HG02938 (cell line): ENCODE data around the gene P2RY13.
A peak's percentile ranks its signal among the peaks of the same experiment; 100 is the strongest.

Experiments used
- ATAC-seq: cut with Tn5 transposase; IDR thresholded peaks from one replicate; pipeline ENCODE4 v1.9.1; 2021; ENCODE audit warnings: mild to moderate bottlenecking, moderate library complexity; ENCODE audit not compliant: unreplicated experiment

P2RY13 gene

GRCh38 chr3:151329363-151329762 is at the start of gene P2RY13:
Gene P2RY13 (minus strand): TSS chr3:151329549. CDS start chr3:151329528, 21 bp downstream.
- no peak for ATAC-seq

GRCh38 chr3:151377768-151378385 is 48.5 kb upstream of the P2RY13 start:
- ATAC-seq = peak; percentile 47

GRCh38 chr3:151372063-151372820 is 42.9 kb upstream of the P2RY13 start:
- ATAC-seq = no peak

GRCh38 chr3:151371526-151371925 is 42.2 kb upstream of the P2RY13 start:
- no peak for ATAC-seq

- ATAC-seq = no peak
These were observed 38.1 kb upstream of the P2RY13 start for GRCh38 chr3:151367448-151367847.

GRCh38 chr3:151366993-151367392 is 37.6 kb upstream of the P2RY13 start:
- ATAC-seq = no peak

- ATAC-seq = no peak
These were observed 33.4 kb upstream of the P2RY13 start for GRCh38 chr3:151362751-151363174.

GRCh38 chr3:151357463-151357850 is 28.1 kb upstream of the P2RY13 start:
- ATAC-seq = no peak

GRCh38 chr3:151356794-151357462 is 27.6 kb upstream of the P2RY13 start:
- no peak for ATAC-seq

GRCh38 chr3:151351648-151352047 is 22.3 kb upstream of the P2RY13 start:
- peak; percentile 31 for ATAC-seq

- peak; percentile 86 for ATAC-seq
These were observed 21.9 kb upstream of the P2RY13 start for GRCh38 chr3:151351219-151351618.

- no peak for ATAC-seq
These were observed 21.3 kb upstream of the P2RY13 start for GRCh38 chr3:151350656-151351055.

GRCh38 chr3:151347432-151347831 is 18.1 kb upstream of the P2RY13 start:
- ATAC-seq = no peak

GRCh38 chr3:151346292-151346691 is 16.9 kb upstream of the P2RY13 start:
- ATAC-seq = no peak

GRCh38 chr3:151345859-151346258 is 16.5 kb upstream of the P2RY13 start:
- no peak for ATAC-seq

- ATAC-seq = no peak
These were observed 2.3 kb upstream of the P2RY13 start for GRCh38 chr3:151331696-151332095.

- ATAC-seq = no peak
These were observed 1.6 kb upstream of the P2RY13 start for GRCh38 chr3:151330899-151331298.

GRCh38 chr3:151330379-151330778 is 1.0 kb upstream of the P2RY13 start:
- no peak for ATAC-seq

- no peak for ATAC-seq
These were observed 902 bp downstream of the P2RY13 start for GRCh38 chr3:151328298-151328995.

- no peak for ATAC-seq
These were observed 1.7 kb downstream of the P2RY13 start for GRCh38 chr3:151327571-151328198.

GRCh38 chr3:151322511-151322910 is 6.8 kb downstream of the P2RY13 start:
- ATAC-seq = no peak
